Smooth muscle cell (in vitro differentiated cells): ENCODE data around the gene PARVB. TPM values are rescaled to one million over a fixed set of nuclear protein-coding genes. Genes with fewer than 3 reads are reported as not detected.

Experiments
- DNase-seq: peaks from one replicate; lab custom pipeline; 2025; ENCODE audit not compliant: unreplicated experiment; lab: John Stamatoyannopoulos, UW
- H2AFZ ChIP-seq: fragments of 200-600 bp; sonication (generic); 2 replicates; pipeline ENCODE4 v1.6.0; 2016; ENCODE audit warnings: antibody characterized with exemption, low read depth, mild to moderate bottlenecking
- H3F3A ChIP-seq: fragments of 200-600 bp; sonication (generic); 2 replicates; pipeline ENCODE4 v1.6.0; 2017; ENCODE audit warnings: antibody characterized with exemption, low read depth
- H3K27ac ChIP-seq: fragments of 200-600 bp; sonication (generic); 2 replicates; pipeline ENCODE4 v1.5.1; 2016; ENCODE audit warnings: low read depth, mild to moderate bottlenecking
- H3K27me3 ChIP-seq: fragments of 200-600 bp; sonication (generic); 2 replicates; pipeline ENCODE4 v1.6.1; 2016; ENCODE audit warnings: low read depth, mild to moderate bottlenecking
- H3K36me3 ChIP-seq: fragments of 200-600 bp; sonication (generic); 2 replicates; pipeline ENCODE4 v1.5.1; 2016; ENCODE audit warnings: low read depth
- H3K4me1 ChIP-seq: fragments of 200-600 bp; sonication (generic); 2 replicates; pipeline ENCODE4 v1.5.1; 2016; ENCODE audit warnings: low read depth
- H3K4me2 ChIP-seq: fragments of 200-600 bp; sonication (generic); 2 replicates; pipeline ENCODE4 v1.6.0; 2016; ENCODE audit warnings: mild to moderate bottlenecking
- H3K4me3 ChIP-seq: fragments of 200-600 bp; sonication (generic); 2 replicates; pipeline ENCODE4 v1.5.1; 2016; ENCODE audit warnings: mild to moderate bottlenecking
- H3K79me2 ChIP-seq: fragments of 200-600 bp; sonication (generic); 2 replicates; pipeline ENCODE4 v1.6.0; 2016; ENCODE audit warnings: low read depth, mild to moderate bottlenecking
- H3K9ac ChIP-seq: fragments of 200-600 bp; sonication (generic); 2 replicates; pipeline ENCODE4 v1.6.0; 2016; ENCODE audit warnings: low read depth
- H3K9me3 ChIP-seq: fragments of 200-600 bp; sonication (generic); replicated peaks from 2 replicates; pipeline ENCODE4 v1.5.1; 2016; ENCODE audit warnings: low read depth
- H4K20me1 ChIP-seq: fragments of 200-600 bp; sonication (generic); 2 replicates; pipeline ENCODE4 v1.6.0; 2016; ENCODE audit warnings: low read depth
- CTCF ChIP-seq: fragments of 200-600 bp; sonication (generic); IDR thresholded peaks from 2 replicates; pipeline ENCODE4 v1.5.1; 2017; ENCODE audit warnings: borderline replicate concordance, mild to moderate bottlenecking, antibody characterized with exemption; ENCODE audit not compliant: insufficient read depth, poor library complexity, severe bottlenecking
- WGBS: methylation state at CpG from one replicate; pipeline ENCODE4 v1.1.7; 2016; ENCODE audit warnings: low lambda C conversion rate; 5-methylcytosine and 5-hydroxymethylcytosine counted together
- polyA plus RNA-seq: library from polyadenylated mRNA; unstranded; fragments of >200 nt; fragmentation: Nextera tagmentation; extraction: Ambion mirVana; gene quantifications from 2 replicates; pipeline ENCODE4 v1.2.1, GENCODE V29; 2016
- total RNA-seq: library from RNA; depleted of rRNA; stranded (reverse); fragments of >200 nt; gene quantifications from 2 replicates; pipeline ENCODE4 v1.2.3, GENCODE V29; 2014

PARVB gene
- total and polyA plus RNA-seq, 2 experiments from 2014 or later = 35.1 to 36.6 TPM

- Histone ChIP-seq H3K27me3 (no peaks in the 10 kb centered on the region), H3K9me3 (no peaks in the 10 kb centered on the region), H3F3A (peaks cover under 1% of the 10 kb centered on the region), H3K9ac (no peak overlapping the region), H3K79me2 (peaks cover 21% of the 10 kb centered on the region), H2AFZ (no peak overlapping the region), H4K20me1 (peaks cover 3% of the 10 kb centered on the region), H3K4me1 (peaks cover 5% of the 10 kb centered on the region), H3K4me3 (no peak overlapping the region), H3K36me3 (no peaks in the 10 kb centered on the region), H3K4me2 (no peak overlapping the region), H3K27ac (no peak overlapping the region)
- 92% methylated on average over 7 of the region's 7 CpGs for whole genome bisulfite sequencing
- no peak for DNase-seq
- TF ChIP-seq CTCF = no peak
Observed at GRCh38 chr22:44028091-44028490, 4.0 kb downstream of the PARVB start.

GRCh38 chr22:44029069-44029468 is 5.0 kb downstream of the PARVB start:
- peaks cover 6% of the 10 kb centered on the region for H3K4me1 ChIP-seq
- no peak overlapping the region for H3K4me3 ChIP-seq
- no peaks in the 10 kb centered on the region for H3K9me3 ChIP-seq
- H3K79me2 ChIP-seq = peaks cover 21% of the 10 kb centered on the region
- DNase-seq = no peak
- no peak for TF ChIP-seq CTCF
- no peak overlapping the region for H2AFZ ChIP-seq
- 95% methylated on average over 4 of the region's 4 CpGs for WGBS
- H3K27ac ChIP-seq = no peak overlapping the region
- no peak overlapping the region for H3K9ac ChIP-seq
- H4K20me1 ChIP-seq = peaks cover 7% of the 10 kb centered on the region
- H3F3A ChIP-seq = no peaks in the 10 kb centered on the region
- H3K4me2 ChIP-seq = no peak overlapping the region
- no peaks in the 10 kb centered on the region for H3K36me3 ChIP-seq
- no peaks in the 10 kb centered on the region for H3K27me3 ChIP-seq

GRCh38 chr22:44030051-44030701 is 6.1 kb downstream of the PARVB start:
- H3K36me3 ChIP-seq = no peaks in the 10 kb centered on the region
- DNase-seq = no peak
- H2AFZ ChIP-seq = no peak overlapping the region
- H3K9ac ChIP-seq = no peak overlapping the region
- H4K20me1 ChIP-seq = peaks cover 7% of the 10 kb centered on the region
- H3K27me3 ChIP-seq = no peaks in the 10 kb centered on the region
- no peak for TF ChIP-seq CTCF
- H3K4me3 ChIP-seq = no peak overlapping the region
- peaks cover 21% of the 10 kb centered on the region for H3K79me2 ChIP-seq
- peaks cover 6% of the 10 kb centered on the region for H3K4me1 ChIP-seq
- no peak overlapping the region for H3K27ac ChIP-seq
- WGBS = 94% methylated on average over 18 of the region's 18 CpGs
- no peaks in the 10 kb centered on the region for H3K9me3 ChIP-seq
- H3F3A ChIP-seq = no peaks in the 10 kb centered on the region
- no peak overlapping the region for H3K4me2 ChIP-seq

GRCh38 chr22:44030702-44031082 is 6.6 kb downstream of the PARVB start:
- H3K79me2 ChIP-seq = peaks cover 21% of the 10 kb centered on the region
- no peaks in the 10 kb centered on the region for H3K27me3 ChIP-seq
- no peak overlapping the region for H3K9ac ChIP-seq
- no peak overlapping the region for H3K27ac ChIP-seq
- no peaks in the 10 kb centered on the region for H3F3A ChIP-seq
- WGBS = 88% methylated on average over 8 of the region's 8 CpGs
- peaks cover 7% of the 10 kb centered on the region for H4K20me1 ChIP-seq
- no peaks in the 10 kb centered on the region for H3K36me3 ChIP-seq
- H2AFZ ChIP-seq = no peak overlapping the region
- H3K4me3 ChIP-seq = no peak overlapping the region
- H3K4me1 ChIP-seq = peaks cover 6% of the 10 kb centered on the region
- H3K4me2 ChIP-seq = no peak overlapping the region
- H3K9me3 ChIP-seq = no peaks in the 10 kb centered on the region
- no peak for DNase-seq
- no peak for TF ChIP-seq CTCF
